K562 (cell line): Measurements from ENCODE around the gene SUCLG1. TPM values are rescaled to one million over a fixed set of nuclear protein-coding genes. Genes with fewer than 3 reads are reported as not detected.

Source experiments
- ATAC-seq: fragments of 200-7000 bp; cut with Tn5 transposase; 3 replicates; pipeline ENCODE4 v1.9.1; 2020; ENCODE audit warnings: moderate library complexity
- BruUV-seq: library from RNA; stranded (reverse); fragments of 400-500 nt; replicated peaks from 2 replicates; lab custom pipeline; 2021; lab: Mats Ljungman, UMichigan
- CTCF ChIA-PET: fragments of 300-600 bp; formaldehyde crosslinking; extraction: SDS; loops from one replicate; lab custom pipeline; 2021; ENCODE audit warnings: low intra/inter-chr PET ratio; lab: Yijun Ruan, JAX
- POLR2A ChIA-PET: fragments of 300-600, 350-650 bp; sonication (Branson Sonifier 250); formaldehyde crosslinking; extraction: SDS; loops from one replicate; lab custom pipeline; 2021; ENCODE audit warnings: antibody characterized with exemption, inconsistent platforms; lab: Yijun Ruan, JAX
- DNase-seq, 4 experiments: peaks; one replicate each; pipeline versions ENCODE4 v3.0.0 to v3.0.0-alpha.2; 2011 to 2018; ENCODE audit warnings: low spot score in 3 of 4, mixed read lengths in 3 of 4; ENCODE audit errors: extremely low read depth in 1 of 4
- FAIRE-seq: peaks from 2 replicates; lab custom pipeline; 2011; peaks lifted over from hg19 to GRCh38; lab: Jason Lieb, UNC
- H2AFZ ChIP-seq: 2 replicates; pipeline ENCODE4 v1.6.0; 2011; ENCODE audit warnings: low read depth, low read length, control low read depth, inconsistent platforms
- H3K27ac ChIP-seq: fragments of 200-600 bp; 3 replicates; pipeline ENCODE4 v1.8.0; 2011; ENCODE audit warnings: low read depth, mild to moderate bottlenecking, control low read depth, inconsistent platforms, low read length, moderate library complexity, mixed read lengths; ENCODE audit errors: extremely low read depth
- H3K27me3 ChIP-seq, 2 experiments: fragments of 300-600 bp in 1 of 2; 2 replicates in 1 of 2; 3 replicates in 1 of 2; pipeline versions ENCODE4 v1.6.0 to v1.8.0; 2011; ENCODE audit warnings: inconsistent platforms in 2 of 2, low read length in 2 of 2, mild to moderate bottlenecking in 1 of 2, mixed read lengths in 1 of 2, moderate library complexity in 1 of 2; ENCODE audit not compliant: control insufficient read depth in 2 of 2, insufficient read depth in 2 of 2
- H3K36me3 ChIP-seq: fragments of 300-600 bp; 3 replicates; pipeline ENCODE4 v1.8.0; 2011; ENCODE audit warnings: mild to moderate bottlenecking, low read length, inconsistent platforms; ENCODE audit not compliant: control insufficient read depth, insufficient read depth
- H3K4me1 ChIP-seq, 2 experiments: fragments of 200-600 bp in 1 of 2; replicated peaks in 1 of 2; 2 replicates in 1 of 2; 3 replicates in 1 of 2; pipeline versions ENCODE4 v1.5.1 to v1.8.0; 2011; ENCODE audit warnings: inconsistent platforms in 2 of 2, low read length in 2 of 2, mild to moderate bottlenecking in 1 of 2, mixed read lengths in 1 of 2, moderate library complexity in 1 of 2; ENCODE audit not compliant: control insufficient read depth in 2 of 2, insufficient read depth in 2 of 2
- H3K4me2 ChIP-seq: 2 replicates; pipeline ENCODE4 v1.6.1; 2011; ENCODE audit warnings: low read length, control low read depth, inconsistent platforms, mixed read lengths; ENCODE audit not compliant: insufficient read depth
- H3K4me3 ChIP-seq: fragments of 200-600 bp; sonication (generic), shearing (Covaris generic); 2 replicates; pipeline ENCODE4 v1.5.1; 2016; ENCODE audit warnings: control low read depth, inconsistent platforms
- H3K79me2 ChIP-seq: fragments of 200-600 bp; 3 replicates; pipeline ENCODE4 v1.8.0; 2011; ENCODE audit warnings: low read length, inconsistent platforms; ENCODE audit not compliant: control insufficient read depth, insufficient read depth
- H3K9ac ChIP-seq, 2 experiments: 2 replicates each; pipeline versions ENCODE4 v1.6.0 to v1.6.1; 2011; ENCODE audit warnings: low read depth in 2 of 2, low read length in 2 of 2, control low read depth in 1 of 2, inconsistent platforms in 1 of 2, mild to moderate bottlenecking in 1 of 2, mixed read lengths in 1 of 2; ENCODE audit not compliant: insufficient read depth in 1 of 2
- H3K9me1 ChIP-seq: one replicate; pipeline ENCODE4 v1.6.0; 2011; ENCODE audit warnings: inconsistent platforms, mild to moderate bottlenecking, low read length, moderate library complexity; ENCODE audit not compliant: control insufficient read depth, insufficient read depth
- H3K9me3 ChIP-seq: replicated peaks from 2 replicates; pipeline ENCODE4 v1.5.1; 2011; ENCODE audit warnings: low read depth, low read length, inconsistent platforms; ENCODE audit not compliant: control insufficient read depth, insufficient read depth
- H4K20me1 ChIP-seq: replicated peaks from 2 replicates; pipeline ENCODE4 v1.6.1; 2011; ENCODE audit warnings: low read length, inconsistent platforms, mixed read lengths; ENCODE audit not compliant: control insufficient read depth, insufficient read depth
- CEBPG ChIP-seq, 3 experiments: fragments of 200-800 bp in 1 of 3; sonication (Bioruptor generic) in 1 of 3; sonication (generic) in 1 of 3; formaldehyde crosslinking in 1 of 3; IDR thresholded peaks in 2 of 3; conservative IDR thresholded peaks in 1 of 3; 2 replicates each; pipeline versions ENCODE4 v1.6.1 to v1.8.0; 2016 to 2022; ENCODE audit warnings: missing compliant biosample characterization in 2 of 3, missing genetic modification characterization in 2 of 3, mild to moderate bottlenecking in 1 of 3, missing genetic modification reagents in 1 of 3
- EP400 ChIP-seq: fragments of 450-650 bp; IDR thresholded peaks from 2 replicates; pipeline ENCODE4 v1.6.1; 2017; ENCODE audit warnings: antibody characterized with exemption, mild to moderate bottlenecking, moderate library complexity
- ZNF57 ChIP-seq: fragments of 450-650 bp; formaldehyde crosslinking; IDR thresholded peaks from 2 replicates; pipeline ENCODE4 v1.4.0; 2020; ENCODE audit warnings: mild to moderate bottlenecking, moderate library complexity
- WGBS: fragments of 100-300 bp; shearing (Covaris generic); methylation state at CpG from one replicate; pipeline ENCODE4 v1.1.6; 2016; ENCODE audit warnings: low coverage, mixed read lengths; ENCODE audit not compliant: insufficient coverage; ENCODE audit errors: missing lambda C conversion rate; 5-methylcytosine and 5-hydroxymethylcytosine counted together
- in situ Hi-C: fragments of 300-500 bp; cut with MboI; formaldehyde crosslinking; loops from 4 replicates; pipeline ENCODE4 v1.15.0; 2018; ENCODE audit warnings: inconsistent platforms, mixed read lengths
- intact Hi-C: fragments of 100-400 bp; cut with micrococcal nuclease; formaldehyde crosslinking; loops from 2 replicates; pipeline ENCODE4 v1.14.2; 2022
- polyA plus RNA-seq, 8 experiments: library from polyadenylated mRNA; depleted of rRNA in 4 of 8; stranded (reverse) in 5 of 8; unstranded in 3 of 8; fragments of >200 nt; fragmentation: Nextera tagmentation in 2 of 8; fragmentation: Illumina TruSeq in 1 of 8; extraction: Ambion mirVana in 2 of 8; extraction: Trizol in 1 of 8; gene quantifications; 2 replicates each; pipeline versions ENCODE4 v1.2.1 to v1.2.3, GENCODE V29; 2011 to 2014; ENCODE audit warnings: inconsistent platforms in 1 of 8, missing spikeins in 1 of 8
- total RNA-seq, 7 experiments: library from RNA; depleted of rRNA in 6 of 7; stranded (reverse); fragments of >200 nt in 6 of 7; fragmentation: Illumina TruSeq in 2 of 7; extraction: Trizol in 2 of 7; gene quantifications; 2 replicates each; pipeline versions ENCODE4 v1.2.1 to v1.2.3, GENCODE V29; 2011 to 2021; ENCODE audit warnings: low replicate concordance in 1 of 7
- TF ChIP-seq, protein P1 (sequence below), 2 experiments: fragments of 450-650 bp in 1 of 2; sonication (generic) in 1 of 2; formaldehyde crosslinking in 1 of 2; IDR thresholded peaks in 1 of 2; conservative IDR thresholded peaks in 1 of 2; 2 replicates each; pipeline versions ENCODE4 v1.6.1 to v1.8.1; 2016 to 2023; ENCODE audit warnings: mild to moderate bottlenecking in 2 of 2, moderate library complexity in 2 of 2, inconsistent platforms in 1 of 2, missing genetic modification reagents in 1 of 2

The SUCLG1 gene
- total and polyA plus RNA-seq, 9 of the 15 experiments (the other 6 are each of a cell fraction or from before 2014, with no cell fraction given), result 90.5 to 325 (median 115) TPM

- 98% methylated on average over 2 of the region's 2 CpGs for WGBS
- no peaks in the 10 kb centered on the region for H3K27me3 ChIP-seq
- H3K9me1 ChIP-seq, result peaks cover 15% of the 10 kb centered on the region
- ChIA-PET CTCF (no interaction called here), POLR2A (no interaction called here)
- no peak overlapping the region for H3K27ac ChIP-seq
- no peak overlapping the region for H2AFZ ChIP-seq
- peaks cover 39% of the 10 kb centered on the region for H3K36me3 ChIP-seq
- FAIRE-seq, result no peak
- intact Hi-C loops, result no loop called here
- no TSS peak for BruUV-seq
- DNase-seq, result no peak
- H3K79me2 ChIP-seq, result peaks cover 90% of the 10 kb centered on the region
- H3K4me1 ChIP-seq, result peaks cover 0 to 25% of the 10 kb centered on the region in 2 experiments; a peak in 2 of 5 replicates
- ATAC-seq, result no peak
- no peak overlapping the region for H3K9ac ChIP-seq
- no peak overlapping the region for H3K4me2 ChIP-seq
- no peaks in the 10 kb centered on the region for H3K9me3 ChIP-seq
- no peak overlapping the region for H3K4me3 ChIP-seq
- H4K20me1 ChIP-seq, result peaks cover 19% of the 10 kb centered on the region
- in situ Hi-C loops, result no loop called here
- TF ChIP-seq CEBPG (CRISPR knock-in tag; IDR thresholded peaks at IDR 0.05) (no peak), CEBPG (tag; conservative IDR thresholded peaks at IDR 0.05 in 1 of 2, IDR thresholded peaks at IDR 0.05 in 1 of 2) (peak in 1 of 2 experiments; percentile 47; a peak in 2 of 4 replicates), ZNF57 (no peak), EP400 (no peak)
- TF ChIP-seq, protein P1, sequence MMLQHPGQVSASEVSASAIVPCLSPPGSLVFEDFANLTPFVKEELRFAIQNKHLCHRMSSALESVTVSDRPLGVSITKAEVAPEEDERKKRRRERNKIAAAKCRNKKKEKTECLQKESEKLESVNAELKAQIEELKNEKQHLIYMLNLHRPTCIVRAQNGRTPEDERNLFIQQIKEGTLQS (IDR thresholded peaks at IDR 0.05), result peak; percentile 68
- TF ChIP-seq, protein P1 (CRISPR knock-in tag; conservative IDR thresholded peaks at IDR 0.05), result no peak
These were observed 4.5 kb downstream of the SUCLG1 start for GRCh38 chr2:84454581-84454980.
